ENCODE results near the gene PTPRM.

- TF ChIP-seq CTCF (conservative IDR thresholded peaks at IDR 0.05; ENCODE audit: low read depth, low read length) (no peak), EZH2 (IDR thresholded peaks at IDR 0.05; ENCODE audit: borderline replicate concordance, low read depth, low read length, poor library complexity, severe bottlenecking) (no peak)
These were observed 829.1 kb downstream of the PTPRM start for GRCh38 chr18:8396254-8396653.
